Measurements from ENCODE around the gene TTC28.

Gene TTC28

GRCh38 chr22:28014211-28015045 lies 665.2 kb downstream of the TTC28 start:
- H3K4me3 ChIP-seq (ENCODE audit: low read depth, low read length) = no peak overlapping the region
- DNase-seq (ENCODE audit: low read depth) = no peak
- TF ChIP-seq CTCF (IDR thresholded peaks at IDR 0.05; ENCODE audit: low read depth, low read length, missing control alignments) = no peak

- DNase-seq (ENCODE audit: low read depth) = no peak
- no peak for TF ChIP-seq CTCF (IDR thresholded peaks at IDR 0.05; ENCODE audit: low read depth, low read length, missing control alignments)
- no peak overlapping the region for H3K4me3 ChIP-seq (ENCODE audit: low read depth, low read length)
These were observed 666.0 kb downstream of the TTC28 start for GRCh38 chr22:28013611-28014010.

GRCh38 chr22:28012832-28013460 lies 666.7 kb downstream of the TTC28 start:
- TF ChIP-seq CTCF (IDR thresholded peaks at IDR 0.05; ENCODE audit: low read depth, low read length, missing control alignments) = no peak
- no peak for DNase-seq (ENCODE audit: low read depth)
- no peak overlapping the region for H3K4me3 ChIP-seq (ENCODE audit: low read depth, low read length)

GRCh38 chr22:28009272-28009827 lies 670.3 kb downstream of the TTC28 start:
- no peak overlapping the region for H3K4me3 ChIP-seq (ENCODE audit: low read depth, low read length)
- DNase-seq (ENCODE audit: low read depth) = peak; percentile 21
- TF ChIP-seq CTCF (IDR thresholded peaks at IDR 0.05; ENCODE audit: low read depth, low read length, missing control alignments) = peak; percentile 98

GRCh38 chr22:28008649-28009048 lies 671.0 kb downstream of the TTC28 start:
- H3K4me3 ChIP-seq (ENCODE audit: low read depth, low read length) = no peak overlapping the region
- no peak for DNase-seq (ENCODE audit: low read depth)
- no peak for TF ChIP-seq CTCF (IDR thresholded peaks at IDR 0.05; ENCODE audit: low read depth, low read length, missing control alignments)

- H3K4me3 ChIP-seq (ENCODE audit: low read depth, low read length) = no peak overlapping the region
- no peak for DNase-seq (ENCODE audit: low read depth)
- TF ChIP-seq CTCF (IDR thresholded peaks at IDR 0.05; ENCODE audit: low read depth, low read length, missing control alignments) = no peak
These were observed 671.6 kb downstream of the TTC28 start for GRCh38 chr22:28008056-28008455.
